ENCODE measurements around the gene PPP1R27.

PPP1R27 gene

GRCh38 chr17:81822996-81823819 lies 11.6 kb downstream of the PPP1R27 start:
- DNase-seq (ENCODE audit: low read depth in 1 of 2, low spot score in 1 of 2) = no peak

- no peak for DNase-seq (ENCODE audit: low read depth in 1 of 2, low spot score in 1 of 2)
Measured at GRCh38 chr17:81822312-81822637, 12.6 kb downstream of the PPP1R27 start.

GRCh38 chr17:81821603-81822311 lies 13.1 kb downstream of the PPP1R27 start:
- no peak for DNase-seq (ENCODE audit: low read depth in 1 of 2, low spot score in 1 of 2)

- DNase-seq (ENCODE audit: low read depth in 1 of 2, low spot score in 1 of 2) = no peak
Measured at GRCh38 chr17:81821147-81821546, 13.7 kb downstream of the PPP1R27 start.

- no peak for DNase-seq (ENCODE audit: low read depth in 1 of 2, low spot score in 1 of 2)
Measured at GRCh38 chr17:81819708-81820107, 15.1 kb downstream of the PPP1R27 start.

GRCh38 chr17:81817758-81818147 lies 17.1 kb downstream of the PPP1R27 start:
- no peak for DNase-seq (ENCODE audit: low read depth in 1 of 2, low spot score in 1 of 2)

GRCh38 chr17:81815646-81815986 lies 19.2 kb downstream of the PPP1R27 start:
- no peak for DNase-seq (ENCODE audit: low read depth in 1 of 2, low spot score in 1 of 2)

- no peak for DNase-seq (ENCODE audit: low read depth in 1 of 2, low spot score in 1 of 2)
Measured at GRCh38 chr17:81814748-81815645, 19.9 kb downstream of the PPP1R27 start.

- DNase-seq (ENCODE audit: low read depth in 1 of 2, low spot score in 1 of 2) = no peak
Measured at GRCh38 chr17:81813861-81814683, 20.8 kb downstream of the PPP1R27 start.

- no peak for DNase-seq (ENCODE audit: low read depth in 1 of 2, low spot score in 1 of 2)
Measured at GRCh38 chr17:81813371-81813684, 21.5 kb downstream of the PPP1R27 start.

- DNase-seq (ENCODE audit: low read depth in 1 of 2, low spot score in 1 of 2) = no peak
Measured at GRCh38 chr17:81812571-81813370, 22.1 kb downstream of the PPP1R27 start.

GRCh38 chr17:81811705-81812570 lies 22.9 kb downstream of the PPP1R27 start:
- no peak for DNase-seq (ENCODE audit: low read depth in 1 of 2, low spot score in 1 of 2)

GRCh38 chr17:81810892-81811704 lies 23.8 kb downstream of the PPP1R27 start:
- DNase-seq (ENCODE audit: low read depth in 1 of 2, low spot score in 1 of 2) = no peak

- DNase-seq (ENCODE audit: low read depth in 1 of 2, low spot score in 1 of 2) = no peak
Measured at GRCh38 chr17:81810476-81810875, 24.4 kb downstream of the PPP1R27 start.

- DNase-seq (ENCODE audit: low read depth in 1 of 2, low spot score in 1 of 2) = no peak
Measured at GRCh38 chr17:81809556-81809998, 25.3 kb downstream of the PPP1R27 start.

- DNase-seq (ENCODE audit: low read depth in 1 of 2, low spot score in 1 of 2) = no peak
Measured at GRCh38 chr17:81808778-81809555, 25.9 kb downstream of the PPP1R27 start.

- DNase-seq (ENCODE audit: low read depth in 1 of 2, low spot score in 1 of 2) = no peak
Measured at GRCh38 chr17:81807839-81808238, 27.0 kb downstream of the PPP1R27 start.

Measured in activated CD4-positive, alpha-beta T cell treated with anti-CD3 and anti-CD28 coated beads, Interleukin-2, amount 50 U/mL, for 24 hours (primary cell).